SIG-M5 (cell line): ENCODE results near the gene PEAK3.

Experiments used
- DNase-seq: peaks from one replicate; lab custom pipeline; 2025; lab: John Stamatoyannopoulos, UW

Gene PEAK3

GRCh38 chr19:2315121-2315817, 33.3 kb upstream of the PEAK3 start:
- no peak for DNase-seq

GRCh38 chr19:2312820-2313501, 31.0 kb upstream of the PEAK3 start:
- no peak for DNase-seq

- DNase-seq, result no peak
These were observed 29.1 kb upstream of the PEAK3 start for GRCh38 chr19:2311093-2311492.

- no peak for DNase-seq
These were observed 27.9 kb upstream of the PEAK3 start for GRCh38 chr19:2309734-2310362.

- DNase-seq, result no peak
These were observed 26.2 kb upstream of the PEAK3 start, which contains the start of gene LINGO3 for GRCh38 chr19:2308114-2308556. TSS of gene LINGO3 (minus strand) at chr19:2308154. CDS start at chr19:2291776, 16,378 bp downstream.

DNA sequence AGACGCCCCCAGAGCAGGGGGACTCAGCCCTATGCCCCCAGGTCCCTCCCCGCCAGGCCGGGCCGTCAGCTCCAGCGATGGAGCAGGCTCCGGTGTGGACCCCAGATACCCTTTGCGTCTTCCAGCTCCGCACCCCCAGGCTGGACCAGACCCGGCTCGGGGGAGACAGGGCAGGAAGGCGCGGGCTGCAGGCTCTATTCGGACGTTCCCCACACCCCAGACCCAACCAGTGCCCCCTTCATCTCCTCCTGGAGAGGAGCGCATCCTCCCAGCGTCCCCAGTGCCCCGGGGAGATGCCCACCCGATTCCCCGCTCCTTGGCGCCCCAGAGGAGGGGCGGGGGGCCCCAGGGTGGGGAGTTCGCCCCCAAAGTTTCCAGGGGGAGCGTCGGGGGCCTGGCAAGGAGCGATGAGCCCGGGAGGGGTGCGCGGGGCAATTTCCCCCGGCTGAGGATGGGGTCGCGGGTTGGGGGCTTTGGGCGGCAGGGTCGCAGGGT, 25.6 kb upstream of the PEAK3 start:
- DNase-seq, result no peak

DNA sequence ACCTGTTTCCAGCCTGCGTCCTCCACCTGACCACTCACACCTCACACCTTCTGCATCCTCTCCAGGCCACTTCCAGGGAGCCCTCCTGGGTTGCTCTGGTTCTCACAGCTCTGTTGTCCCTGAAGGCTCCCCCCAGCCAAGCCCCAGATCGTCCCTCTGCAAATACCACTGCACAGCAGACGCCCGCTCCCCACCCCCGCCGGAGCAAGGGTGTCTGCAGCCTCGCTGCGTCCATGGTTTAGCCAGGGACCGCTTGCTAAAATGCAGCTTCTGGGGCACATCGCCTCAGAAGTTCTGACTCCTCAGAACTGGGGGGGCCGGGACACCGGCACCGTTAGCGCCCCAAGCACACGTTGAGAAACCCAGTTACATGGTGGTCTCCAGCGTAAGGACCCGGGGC, 25.0 kb upstream of the PEAK3 start:
- DNase-seq, result no peak

DNA sequence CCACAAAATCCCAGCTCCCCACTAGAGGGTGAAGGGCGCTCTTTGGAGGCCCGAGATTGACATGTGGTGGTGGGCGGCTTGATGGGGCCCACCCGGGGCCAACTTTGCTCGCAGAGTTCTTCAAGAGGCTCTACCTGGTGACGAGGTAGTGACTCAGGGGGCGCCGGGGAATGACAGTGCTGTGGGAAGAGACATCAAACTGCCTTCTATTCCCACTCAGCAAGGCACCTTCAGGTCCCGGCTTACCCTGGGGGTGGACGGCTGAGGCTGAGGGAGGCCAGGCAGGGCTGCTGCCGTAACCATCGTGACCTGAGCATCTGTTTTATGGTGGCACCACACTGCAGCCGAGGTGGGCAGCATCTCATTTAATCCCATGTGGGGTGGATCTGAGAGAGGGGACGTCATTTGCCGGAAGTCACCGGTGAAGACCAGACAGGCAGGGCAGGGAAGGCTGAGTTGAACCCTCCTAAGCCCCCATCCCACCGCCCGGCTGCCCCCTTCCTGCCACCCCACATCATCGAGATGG, 24.4 kb upstream of the PEAK3 start:
- DNase-seq, result no peak

- DNase-seq, result no peak
These were observed 23.7 kb upstream of the PEAK3 start for GRCh38 chr19:2305452-2306280.

GRCh38 chr19:2303211-2303798, 21.3 kb upstream of the PEAK3 start:
- DNase-seq, result no peak

- no peak for DNase-seq
These were observed 20.6 kb upstream of the PEAK3 start for GRCh38 chr19:2302319-2303210.

- DNase-seq, result no peak
These were observed 18.6 kb upstream of the PEAK3 start for GRCh38 chr19:2300533-2300932.

DNA sequence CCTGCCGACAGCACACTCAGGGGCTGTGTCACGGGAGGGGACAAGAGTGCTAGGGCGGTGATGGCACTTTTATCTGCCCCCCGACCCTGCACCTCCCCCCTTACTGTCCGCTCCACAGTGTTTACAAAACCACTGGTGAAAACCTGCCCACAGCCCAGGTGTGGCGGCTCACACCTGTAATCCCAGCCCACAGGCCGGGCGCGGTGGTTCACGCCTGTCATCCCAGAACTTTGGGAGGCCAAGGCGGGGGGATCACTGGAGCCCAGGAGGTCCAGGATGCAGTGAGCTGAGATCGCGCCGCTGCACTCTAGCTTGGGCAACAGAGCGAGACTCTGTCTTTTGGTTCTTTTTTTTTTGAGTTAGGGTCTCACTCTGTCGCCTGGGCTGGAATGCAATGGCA, 14.2 kb upstream of the PEAK3 start:
- no peak for DNase-seq

DNA sequence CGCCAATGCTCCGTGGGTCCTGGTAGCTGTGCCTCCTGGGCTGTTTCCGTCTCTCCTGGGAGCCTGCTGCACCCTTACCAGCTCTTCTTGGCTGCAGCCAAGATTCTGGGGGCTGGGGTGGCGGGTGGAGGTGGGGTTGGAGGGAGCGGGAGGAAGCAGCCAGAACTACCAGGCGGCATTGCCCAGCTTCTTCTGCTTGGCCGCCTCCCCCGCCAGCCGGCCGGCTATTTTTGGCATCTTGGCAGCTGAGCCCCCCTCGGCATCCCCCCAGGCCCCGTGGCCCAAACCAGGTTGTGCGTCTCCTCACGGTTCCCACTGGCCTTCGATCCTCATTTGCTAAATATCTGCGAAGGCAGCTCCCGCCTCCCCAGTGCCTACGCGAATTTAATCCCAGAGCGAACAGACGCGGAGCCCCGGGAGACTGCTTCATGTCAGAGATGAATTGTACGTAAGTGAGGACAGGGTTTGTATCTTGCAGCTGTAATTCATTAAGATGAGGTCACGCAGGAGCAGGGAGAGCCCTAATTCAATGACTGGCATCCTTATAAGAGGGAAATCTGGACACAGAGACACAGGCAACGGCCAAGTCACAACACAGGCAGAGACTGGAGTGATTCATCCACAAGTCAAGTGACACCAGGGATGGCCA, 12.8 kb upstream of the PEAK3 start:
- no peak for DNase-seq

DNA sequence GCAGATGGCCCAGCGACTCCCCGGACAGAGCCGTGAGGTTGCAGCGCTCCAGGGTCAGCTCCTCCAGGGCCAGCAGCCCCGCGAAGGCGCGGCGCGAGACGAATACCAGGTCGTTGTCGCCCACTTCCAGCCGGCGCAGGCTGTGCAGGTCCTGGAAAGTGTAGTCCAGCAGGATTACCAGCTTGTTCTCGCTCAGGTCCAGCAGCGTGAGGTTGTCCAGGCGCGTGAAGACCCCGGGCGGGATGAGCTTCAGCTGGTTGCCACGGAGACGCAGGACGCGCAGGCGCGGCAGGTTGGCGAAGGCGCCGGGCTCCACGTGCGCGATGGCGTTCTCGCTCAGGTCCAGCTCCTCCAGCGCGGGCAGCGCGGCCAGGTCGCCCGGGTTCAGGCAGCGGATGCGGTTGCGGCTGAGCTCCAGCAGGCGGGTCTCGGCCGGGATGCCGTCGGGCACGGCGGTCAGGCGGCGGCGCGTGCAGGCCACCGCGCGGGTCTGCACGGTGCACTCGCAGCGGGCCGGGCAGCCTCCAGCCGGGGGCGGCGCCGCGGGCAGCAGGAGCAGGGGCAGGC, 9.3 kb upstream of the PEAK3 start:
- no peak for DNase-seq

GRCh38 chr19:2290441-2291184, 8.6 kb upstream of the PEAK3 start:
- DNase-seq, result no peak

DNA sequence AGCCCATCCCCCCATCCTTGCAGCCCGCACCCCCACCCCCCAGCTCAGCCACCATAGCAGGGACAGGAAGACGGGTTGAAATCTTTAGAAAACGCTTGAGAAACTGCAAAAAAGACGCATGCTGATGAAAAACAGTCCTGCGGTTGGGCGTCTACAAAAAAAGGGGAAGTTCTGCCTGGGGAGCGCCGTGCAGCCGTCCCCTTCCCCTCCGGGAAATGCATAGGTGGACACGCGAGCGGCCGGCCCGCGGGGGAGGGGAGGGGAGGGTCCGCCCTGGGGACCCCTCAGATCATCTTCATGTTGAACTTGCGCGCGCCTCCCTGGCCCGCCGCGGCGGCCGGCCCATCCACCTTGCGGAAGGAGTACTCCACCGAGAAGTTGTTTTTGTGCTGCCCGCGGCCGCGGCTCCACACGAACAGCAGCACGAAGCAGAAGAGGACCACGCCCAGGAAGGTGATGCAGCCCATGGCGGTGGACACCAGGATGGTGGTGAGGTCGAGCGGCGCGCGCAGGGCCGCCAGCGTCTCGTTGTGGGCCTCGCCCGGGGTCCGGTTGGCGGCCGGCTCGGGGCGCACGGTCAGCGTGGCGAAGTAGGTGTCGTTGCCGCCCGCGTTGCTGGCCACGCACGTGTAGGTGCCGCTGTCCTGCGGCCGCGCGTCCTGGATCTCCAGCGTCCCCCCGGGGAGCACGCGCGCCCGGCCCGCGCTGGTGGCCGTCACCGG, 7.9 kb upstream of the PEAK3 start:
- DNase-seq, result peak; percentile 84
